ENCODE data around the gene RBPJL. TPM values are rescaled to one million over a fixed set of nuclear protein-coding genes. Genes with fewer than 3 reads are reported as not detected.
A peak's percentile ranks its signal among the peaks of the same experiment; 100 is the strongest.

RBPJL gene
- total RNA-seq, 4 donors from 2014 or later: not detected

DNA sequence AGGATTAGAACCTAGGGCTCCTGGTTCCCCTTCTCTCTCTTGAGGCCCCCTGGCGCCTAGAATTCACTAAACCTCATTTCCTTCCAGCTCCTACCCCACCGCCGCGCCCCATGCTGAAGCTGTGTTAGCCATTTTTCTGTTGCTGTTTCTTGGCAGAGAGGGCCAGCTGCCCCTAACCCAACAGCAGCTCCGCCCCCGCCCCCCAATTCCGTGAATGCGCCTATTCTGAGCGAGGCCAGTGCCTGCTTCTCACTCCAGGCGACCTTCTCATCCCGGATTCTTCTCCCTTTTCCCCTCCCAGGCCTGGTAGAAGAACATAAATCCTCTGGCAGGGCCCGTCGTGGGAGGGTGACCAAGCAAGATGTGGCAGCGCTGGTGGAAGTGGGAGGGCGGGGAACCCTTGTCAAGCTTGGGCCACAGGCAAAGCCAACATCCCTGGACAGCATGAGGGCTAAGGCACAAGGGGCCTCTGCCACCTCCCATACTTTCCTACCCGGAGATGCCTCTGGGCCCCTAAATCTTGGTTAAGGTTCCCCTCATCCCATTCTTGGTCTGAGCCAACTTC, 518 bp downstream of the RBPJL start:
- H3K27ac ChIP-seq: no peak overlapping the region
- H3K36me3 ChIP-seq: no peaks in the 10 kb centered on the region
- H3K4me3 ChIP-seq (replicated peaks in 1 of 3): no peak overlapping the region
- H3K4me1 ChIP-seq: peaks cover 3 to 14% of the 10 kb centered on the region in 2 donors
- intact Hi-C loops (cut with DNase I): no loop called here
- DNase-seq: no peak
- no peak for TF ChIP-seq POLR2A (IDR thresholded peaks at IDR 0.05)
- TF ChIP-seq, protein P1, sequence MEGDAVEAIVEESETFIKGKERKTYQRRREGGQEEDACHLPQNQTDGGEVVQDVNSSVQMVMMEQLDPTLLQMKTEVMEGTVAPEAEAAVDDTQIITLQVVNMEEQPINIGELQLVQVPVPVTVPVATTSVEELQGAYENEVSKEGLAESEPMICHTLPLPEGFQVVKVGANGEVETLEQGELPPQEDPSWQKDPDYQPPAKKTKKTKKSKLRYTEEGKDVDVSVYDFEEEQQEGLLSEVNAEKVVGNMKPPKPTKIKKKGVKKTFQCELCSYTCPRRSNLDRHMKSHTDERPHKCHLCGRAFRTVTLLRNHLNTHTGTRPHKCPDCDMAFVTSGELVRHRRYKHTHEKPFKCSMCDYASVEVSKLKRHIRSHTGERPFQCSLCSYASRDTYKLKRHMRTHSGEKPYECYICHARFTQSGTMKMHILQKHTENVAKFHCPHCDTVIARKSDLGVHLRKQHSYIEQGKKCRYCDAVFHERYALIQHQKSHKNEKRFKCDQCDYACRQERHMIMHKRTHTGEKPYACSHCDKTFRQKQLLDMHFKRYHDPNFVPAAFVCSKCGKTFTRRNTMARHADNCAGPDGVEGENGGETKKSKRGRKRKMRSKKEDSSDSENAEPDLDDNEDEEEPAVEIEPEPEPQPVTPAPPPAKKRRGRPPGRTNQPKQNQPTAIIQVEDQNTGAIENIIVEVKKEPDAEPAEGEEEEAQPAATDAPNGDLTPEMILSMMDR (IDR thresholded peaks at IDR 0.05): no peak
- 45 to 57% methylated on average over 16 of the region's 16 CpGs for WGBS, 2 donors
- no peaks in the 10 kb centered on the region for H3K27me3 ChIP-seq
- H3K9me3 ChIP-seq: no peaks in the 10 kb centered on the region

DNA sequence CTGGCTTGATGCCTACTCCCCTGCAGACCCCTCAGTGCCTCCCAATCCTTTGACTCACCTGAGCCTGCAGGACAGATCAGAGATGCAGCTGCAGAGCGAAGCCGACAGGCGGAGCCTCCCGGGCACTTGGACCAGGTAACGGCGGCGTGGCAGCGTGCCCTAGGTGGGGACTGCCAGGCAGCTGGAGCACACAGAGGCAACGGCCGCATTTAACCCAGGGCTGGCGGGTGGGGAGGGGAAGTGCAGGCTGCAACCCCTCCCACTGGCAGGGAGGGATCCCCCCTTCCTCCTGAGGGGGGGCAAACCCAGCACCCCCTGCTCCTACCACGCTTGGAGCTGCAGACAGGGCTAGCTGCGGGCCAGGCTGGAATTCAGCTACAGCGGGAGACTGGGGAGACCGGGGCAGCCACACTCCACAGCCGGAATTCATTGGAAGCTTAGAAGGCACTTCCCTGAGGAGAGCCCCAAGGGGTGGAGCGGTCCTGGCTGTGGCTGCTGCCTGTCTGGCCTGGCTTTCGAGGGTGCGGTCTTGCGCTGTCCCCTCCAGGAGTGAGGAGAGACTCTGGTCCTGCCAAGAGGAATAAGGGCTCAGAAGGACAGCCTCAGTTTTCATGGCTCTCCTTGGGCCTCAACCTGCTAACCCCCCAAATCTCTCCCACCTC, 1.6 kb downstream of the RBPJL start, which contains the start of gene MATN4:
Gene MATN4 (minus strand): TSS at position 183 of the 662 bp plus-strand sequence. CDS start 2,717 bp downstream, outside the sequence.
- intact Hi-C loops (cut with DNase I): no loop called here
- Histone ChIP-seq H3K4me1 (peaks cover 3 to 14% of the 10 kb centered on the region in 2 donors), H3K4me3 (replicated peaks in 1 of 3) (no peak within 1 kb of the TSS), H3K9me3 (no peaks in the 10 kb centered on the region), H3K27me3 (no peaks in the 10 kb centered on the region), H3K27ac (no peak within 1 kb of the TSS), H3K36me3 (no peaks in the 10 kb centered on the region)
- TF ChIP-seq, protein P1 (IDR thresholded peaks at IDR 0.05): peak in 3 of 6 experiments; percentile 35 to 52 (median 35)
- TF ChIP-seq POLR2A (IDR thresholded peaks at IDR 0.05): no peak
- 22 to 31% methylated on average over 11 to 20 of the region's 20 CpGs for WGBS, 2 donors
- peak; percentile 61 to 81 for DNase-seq

DNA sequence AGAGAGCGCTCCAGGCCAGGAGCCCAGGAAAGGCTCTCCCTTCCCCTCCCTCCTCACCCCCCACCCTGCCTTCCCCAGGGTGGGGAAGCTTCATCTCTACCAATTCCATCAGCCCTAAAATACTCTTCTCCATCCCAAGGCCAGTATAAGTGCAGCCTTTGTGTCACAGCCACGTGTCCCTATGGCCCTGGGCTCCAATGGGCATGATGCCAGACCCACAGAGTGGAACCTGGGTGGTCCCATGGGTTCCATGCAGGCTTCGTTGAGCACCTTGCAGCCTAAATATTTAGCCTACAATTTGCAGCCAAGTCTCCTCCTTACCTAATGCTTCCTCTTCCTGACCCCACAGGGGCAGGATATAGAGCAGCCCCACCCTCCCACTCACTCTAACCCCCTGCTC, 2.4 kb downstream of the RBPJL start:
- H3K4me3 ChIP-seq (replicated peaks in 1 of 3): no peak overlapping the region
- WGBS, 2 donors: 68 to 88% methylated on average over 3 of the region's 3 CpGs
- DNase-seq: no peak
- H3K27ac ChIP-seq: no peak overlapping the region
- TF ChIP-seq, protein P1 (IDR thresholded peaks at IDR 0.05): no peak
- TF ChIP-seq POLR2A (IDR thresholded peaks at IDR 0.05): no peak
- H3K27me3 ChIP-seq: no peaks in the 10 kb centered on the region
- H3K9me3 ChIP-seq: no peaks in the 10 kb centered on the region
- peaks cover 3 to 14% of the 10 kb centered on the region in 2 donors for H3K4me1 ChIP-seq
- intact Hi-C loops (cut with DNase I): no loop called here
- H3K36me3 ChIP-seq: no peaks in the 10 kb centered on the region

DNA sequence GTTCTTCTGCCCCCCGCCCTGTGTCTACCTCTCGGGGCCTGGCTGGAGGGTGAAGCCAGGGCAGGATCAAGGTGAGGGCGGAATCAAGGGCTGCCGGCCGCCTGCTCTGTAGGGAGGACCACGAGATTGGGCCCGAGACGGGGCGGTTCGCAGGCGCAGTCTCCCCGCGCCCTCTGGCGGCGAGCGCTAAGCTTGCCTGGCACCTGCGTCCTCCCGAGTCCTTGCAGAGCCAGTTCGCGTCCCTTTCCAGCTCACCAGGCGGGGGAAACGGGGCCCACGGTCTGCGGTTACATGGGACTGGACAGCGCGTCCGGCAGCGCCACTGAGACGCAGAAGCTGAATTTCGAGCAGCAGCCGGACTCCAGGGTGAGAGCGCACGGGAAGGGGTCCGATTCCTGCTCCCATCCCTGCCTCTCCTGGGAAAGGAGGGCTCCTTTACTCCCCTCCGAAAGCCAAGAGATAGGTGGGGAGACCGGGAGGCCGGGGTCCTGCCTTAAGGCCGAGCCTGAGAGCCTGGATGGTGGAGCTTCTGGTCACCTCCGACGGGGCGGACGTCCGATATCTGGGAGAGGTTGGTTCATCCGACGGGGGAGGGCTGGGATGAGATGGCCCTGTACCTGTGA, 5.1 kb downstream of the RBPJL start:
- no peak overlapping the region for H3K27ac ChIP-seq
- TF ChIP-seq, protein P1 (IDR thresholded peaks at IDR 0.05): peak; percentile 41 to 74 (median 60)
- TF ChIP-seq POLR2A (IDR thresholded peaks at IDR 0.05): no peak
- intact Hi-C loops (cut with DNase I): loop anchor here (10.0 kb wide), 1 partner anchor 463 kb away; no protein-coding TSS in a partner anchor
- WGBS, 2 donors: 18 to 22% methylated on average over 2 to 39 of the region's 45 CpGs
- H3K4me3 ChIP-seq (replicated peaks in 1 of 3): no peak overlapping the region
- peaks cover 3 to 8% of the 10 kb centered on the region in 2 donors for H3K4me1 ChIP-seq
- H3K9me3 ChIP-seq: no peaks in the 10 kb centered on the region
- H3K36me3 ChIP-seq: no peaks in the 10 kb centered on the region
- H3K27me3 ChIP-seq: no peaks in the 10 kb centered on the region
- DNase-seq: peak; percentile 50 to 59

All from thyroid gland (tissue), 4 donors.